AML-193 (cell line): Measurements from ENCODE around the gene RNF181.
"Not testable (repeated sequence)": the region's sequence is repeated elsewhere in the genome, so short reads cannot be mapped to it uniquely, and the experiment has no call there.

Experiments
- DNase-seq, 2 experiments: peaks; one replicate each; lab custom pipeline; 2025; lab: John Stamatoyannopoulos, UW

The RNF181 gene, protein sequence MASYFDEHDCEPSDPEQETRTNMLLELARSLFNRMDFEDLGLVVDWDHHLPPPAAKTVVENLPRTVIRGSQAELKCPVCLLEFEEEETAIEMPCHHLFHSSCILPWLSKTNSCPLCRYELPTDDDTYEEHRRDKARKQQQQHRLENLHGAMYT

DNA sequence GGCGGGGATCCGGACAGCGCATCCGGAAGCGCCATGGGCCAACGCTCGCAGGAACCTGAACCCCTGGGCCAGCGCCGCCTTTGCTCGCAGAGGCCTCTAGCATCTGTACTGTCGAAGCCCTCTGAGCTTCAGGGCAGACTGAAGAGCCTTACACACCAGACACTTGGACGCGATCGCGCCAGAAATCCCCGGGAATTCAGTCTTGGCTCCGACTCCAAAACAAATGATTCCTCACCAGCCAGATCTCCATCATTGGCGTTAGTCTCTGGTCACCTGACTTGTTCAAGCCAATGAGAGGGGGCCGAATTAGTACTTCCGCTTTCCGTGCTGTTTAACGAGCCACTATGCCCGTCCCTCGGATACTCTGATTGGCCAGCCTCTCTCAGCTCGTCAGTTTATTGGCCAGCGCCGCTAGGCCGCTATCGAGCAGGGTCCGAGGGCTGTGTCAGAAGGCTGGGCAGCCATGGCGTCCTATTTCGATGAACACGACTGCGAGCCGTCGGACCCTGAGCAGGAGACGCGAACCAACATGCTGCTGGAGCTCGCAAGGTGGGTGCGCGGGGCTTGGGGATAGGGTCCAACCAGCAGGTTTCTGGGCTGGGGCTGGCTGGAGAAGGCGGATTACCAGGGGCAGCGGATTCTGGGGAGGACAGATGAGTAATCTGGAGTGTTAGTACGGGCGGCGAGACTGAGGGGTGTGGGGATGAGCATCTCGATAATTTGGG is at the start of gene RNF181:
TSS of gene RNF181 (plus strand) at position 445 of the 725 bp plus-strand sequence. CDS start at position 464, 19 bp downstream.
- peak; percentile 97 to 98 for DNase-seq

DNA sequence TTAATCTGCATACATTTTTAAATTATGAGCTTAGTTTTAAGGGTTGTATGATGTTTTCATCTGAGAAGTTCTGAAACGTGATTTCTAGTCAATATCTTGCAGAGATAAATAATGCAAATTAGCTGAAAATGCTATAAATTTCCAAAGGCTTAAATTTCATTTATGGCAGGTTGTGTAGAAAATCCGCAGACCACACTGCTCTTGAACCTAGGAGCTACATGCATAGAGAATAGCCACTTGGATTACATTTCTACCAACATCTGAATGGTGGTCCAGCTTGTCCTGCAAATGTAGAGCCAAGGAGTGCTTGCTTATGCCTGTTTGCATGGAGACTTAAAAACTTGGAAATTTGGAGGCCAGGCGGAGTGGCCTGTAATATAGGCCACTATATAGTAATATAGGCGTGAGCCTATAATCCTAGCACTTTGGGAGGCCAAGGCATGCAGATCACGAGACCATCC is 49.7 kb upstream of the RNF181 start:
- DNase-seq = no peak

DNA sequence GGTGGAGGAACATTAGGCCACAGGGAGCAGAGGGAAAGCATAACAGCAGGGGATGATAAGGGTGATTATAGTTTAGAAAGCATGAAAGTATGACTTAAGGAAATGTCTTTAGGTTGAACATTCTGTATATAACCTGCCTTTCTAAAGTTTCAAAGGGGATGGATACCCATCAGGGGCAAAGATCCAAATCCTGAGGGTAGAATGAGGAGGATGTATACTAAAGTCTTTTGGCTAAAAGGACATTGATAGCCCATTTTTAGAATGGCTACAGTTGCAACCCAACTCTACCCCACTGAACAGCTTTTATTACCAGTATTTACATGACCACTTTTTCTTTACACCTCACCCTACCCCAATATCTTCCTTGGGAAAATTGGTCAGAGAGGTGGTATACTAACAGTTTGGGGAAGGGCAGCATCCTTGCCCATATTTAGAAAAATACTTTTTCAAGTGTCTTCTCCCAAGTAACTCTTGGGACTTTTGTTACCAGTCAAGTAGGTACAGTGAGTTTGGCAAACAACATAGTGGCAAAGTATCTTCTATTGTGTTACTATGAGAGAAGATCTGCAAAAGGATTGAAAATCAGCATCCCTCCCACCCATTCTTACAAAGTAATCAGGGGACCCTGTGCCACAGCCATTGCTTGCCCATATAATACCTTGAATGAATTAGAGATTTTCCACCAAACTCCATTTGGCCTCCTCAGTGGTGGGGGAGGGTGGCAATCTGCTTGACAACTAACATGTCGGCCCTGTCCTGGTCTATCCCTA is 48.3 kb upstream of the RNF181 start:
- DNase-seq = no peak

DNA sequence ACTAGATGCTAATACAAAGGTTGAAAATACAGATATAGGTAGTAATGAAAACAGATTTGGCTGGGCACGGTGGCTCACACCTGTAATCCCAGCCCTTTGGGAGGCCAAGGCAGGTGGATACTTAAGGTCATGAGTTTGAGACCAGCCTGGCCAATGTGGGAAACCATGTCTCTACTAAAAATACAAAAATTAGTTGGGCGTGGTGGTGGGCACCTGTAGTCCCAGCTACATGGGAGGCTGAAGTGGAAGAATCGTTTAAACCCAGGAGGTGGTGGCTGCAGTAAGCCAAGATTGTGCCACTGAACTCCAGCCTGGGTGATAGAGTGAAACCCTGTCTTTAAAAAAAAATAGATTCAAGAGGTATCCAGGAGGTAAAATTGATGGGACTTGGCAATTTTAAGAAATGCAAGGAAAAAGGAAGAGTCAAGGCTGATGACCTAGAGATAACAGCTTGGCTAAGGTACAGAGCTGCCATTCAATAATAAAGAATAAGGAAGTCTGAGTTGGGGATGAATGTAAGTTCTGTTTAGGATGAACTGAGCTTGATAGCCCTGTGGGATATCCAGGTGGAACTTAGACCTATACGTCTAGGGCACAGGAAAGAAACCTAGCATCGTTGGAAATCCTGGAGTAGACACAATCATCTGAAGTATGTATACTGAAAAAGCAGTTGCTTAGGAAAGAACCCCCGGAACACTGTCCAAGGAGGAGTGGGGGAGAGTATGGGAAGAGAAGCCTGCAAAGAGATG is 47.5 kb upstream of the RNF181 start:
- no peak for DNase-seq

DNA sequence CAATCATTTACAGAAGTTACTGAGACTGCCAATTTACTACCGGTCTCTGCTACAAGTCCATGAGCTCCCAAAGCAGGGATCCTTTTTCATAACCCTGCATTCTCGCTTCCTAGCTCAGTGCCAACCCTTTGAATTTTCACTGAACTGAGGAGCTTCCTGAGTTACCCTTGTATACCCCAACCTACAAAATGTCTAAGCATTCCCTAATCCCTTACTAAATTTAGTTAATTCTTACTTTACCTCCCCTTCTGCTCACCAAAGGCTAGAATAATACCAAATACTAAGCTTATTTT is 47.0 kb upstream of the RNF181 start:
- no peak for DNase-seq

DNA sequence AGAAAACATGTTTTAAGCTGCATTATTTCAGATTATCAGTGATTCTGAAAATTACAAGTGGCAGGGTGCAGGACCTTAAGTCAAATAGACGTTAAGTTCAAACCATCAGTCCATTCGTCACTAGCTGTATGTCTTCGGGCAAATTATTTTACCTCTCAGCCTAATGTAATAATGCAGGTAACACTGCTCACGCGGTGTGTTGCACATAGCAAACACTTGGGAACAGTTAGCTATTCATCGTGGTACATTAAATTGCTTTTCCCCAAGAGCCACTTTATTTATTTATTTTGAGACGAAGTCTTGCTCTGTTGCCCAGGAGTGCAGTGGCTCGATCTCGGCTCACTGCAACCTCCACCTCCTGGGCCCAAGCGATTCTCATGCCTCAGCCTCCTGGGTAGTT is 46.5 kb upstream of the RNF181 start:
- DNase-seq = no peak

DNA sequence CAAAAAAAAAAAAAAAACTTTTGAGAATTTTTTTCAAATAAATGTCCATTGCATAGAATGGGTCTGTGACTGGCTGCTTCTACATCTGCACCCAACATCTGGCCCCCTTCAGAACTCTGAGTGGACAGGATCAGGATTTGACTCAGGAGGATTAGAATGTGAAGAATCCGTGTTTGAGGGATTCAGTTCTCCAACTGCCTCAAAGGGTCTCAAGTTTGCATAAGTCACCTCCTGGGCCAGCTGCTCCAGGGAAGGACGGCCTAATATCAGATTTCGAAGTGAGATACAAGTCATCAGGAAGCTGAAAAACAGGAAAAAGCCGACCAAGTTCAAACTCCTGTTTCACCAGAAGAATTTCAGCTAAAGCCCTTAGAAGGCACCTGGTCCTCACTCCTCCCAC is 45.7 kb upstream of the RNF181 start:
- DNase-seq = no peak

DNA sequence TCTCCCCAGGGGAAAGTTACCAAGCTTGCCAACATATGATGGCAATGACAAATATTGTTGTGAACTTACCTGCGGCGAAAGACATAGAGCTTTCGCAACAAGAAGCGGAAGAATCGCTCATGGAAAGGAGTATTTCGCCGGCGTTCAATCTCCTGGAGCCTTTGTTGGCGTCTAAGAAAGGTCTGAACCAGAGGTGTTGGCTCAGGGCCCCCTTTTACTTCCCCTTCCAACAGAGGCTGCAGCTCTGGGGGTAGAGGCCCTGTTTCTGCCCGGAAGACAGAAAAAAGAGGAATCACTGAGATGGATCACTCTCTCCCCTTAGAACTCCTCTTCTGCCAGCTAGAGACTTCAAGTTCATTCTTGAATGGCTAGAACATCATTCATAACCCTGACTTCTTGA is 45.1 kb upstream of the RNF181 start:
- no peak for DNase-seq

DNA sequence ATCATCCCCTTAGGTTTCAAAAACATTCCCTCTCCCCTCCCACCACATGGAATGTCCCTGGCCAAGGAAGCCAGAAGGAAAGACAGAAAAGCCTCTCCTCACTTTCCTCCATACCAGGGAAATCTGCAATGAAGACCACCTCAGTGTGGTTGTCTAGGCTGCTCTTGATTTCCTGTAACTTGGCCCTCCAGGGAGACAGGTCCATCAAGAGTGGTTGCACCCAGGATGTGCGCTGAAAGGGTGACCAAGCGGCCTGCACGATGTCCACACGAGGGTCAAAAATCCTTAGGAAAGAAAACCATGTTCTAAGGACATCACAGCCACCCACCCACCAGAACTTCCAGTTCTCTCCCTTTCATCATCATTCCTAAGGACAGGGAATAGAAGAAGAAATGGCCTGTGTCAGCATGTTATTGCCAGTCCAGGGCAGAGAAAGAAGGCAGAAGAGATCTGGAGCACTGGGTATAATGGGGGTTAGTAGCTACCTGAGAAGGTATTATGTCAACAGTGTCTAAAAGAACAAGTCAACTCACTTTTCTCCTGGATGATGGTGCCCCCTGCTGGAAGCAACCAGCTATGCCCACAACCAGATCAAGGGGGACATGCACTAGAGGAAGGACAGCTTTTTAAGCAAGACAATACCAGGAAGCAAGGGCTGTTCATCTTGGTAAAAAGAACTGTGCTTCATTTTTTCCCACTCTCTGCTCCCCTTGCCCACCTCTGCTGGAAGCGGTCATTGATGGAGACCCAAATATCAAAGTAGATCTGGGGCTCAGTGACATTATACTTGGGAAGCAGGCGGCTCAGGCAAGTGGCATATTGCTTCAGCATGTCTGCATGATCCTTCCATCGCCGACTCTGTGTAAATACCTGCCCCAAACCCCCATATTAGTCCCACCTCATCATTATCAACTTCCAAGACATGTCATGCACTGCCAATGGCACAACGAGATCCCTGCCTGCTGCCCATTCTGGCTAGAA is 43.6 kb upstream of the RNF181 start:
- peak; percentile 75 for DNase-seq

DNA sequence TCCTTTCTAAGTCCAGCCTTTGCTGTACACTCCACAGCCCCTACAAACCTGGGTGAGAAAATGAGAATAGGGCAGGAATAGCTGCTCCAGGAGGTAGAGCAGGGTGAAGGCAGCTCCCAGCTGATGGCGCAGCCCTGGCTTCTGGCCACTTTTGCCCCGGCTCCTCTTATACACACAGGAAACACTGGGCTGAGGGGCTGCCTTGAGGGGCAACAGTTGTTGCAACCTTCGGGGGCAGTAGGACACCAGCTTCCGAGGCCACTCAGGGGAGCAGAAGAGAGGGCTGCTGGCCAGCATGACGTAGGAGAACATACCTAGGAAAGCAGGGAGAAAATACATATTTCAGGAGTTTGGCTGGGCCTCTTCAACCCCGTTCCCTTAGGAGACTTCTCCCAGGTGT is 42.4 kb upstream of the RNF181 start:
- no peak for DNase-seq

DNA sequence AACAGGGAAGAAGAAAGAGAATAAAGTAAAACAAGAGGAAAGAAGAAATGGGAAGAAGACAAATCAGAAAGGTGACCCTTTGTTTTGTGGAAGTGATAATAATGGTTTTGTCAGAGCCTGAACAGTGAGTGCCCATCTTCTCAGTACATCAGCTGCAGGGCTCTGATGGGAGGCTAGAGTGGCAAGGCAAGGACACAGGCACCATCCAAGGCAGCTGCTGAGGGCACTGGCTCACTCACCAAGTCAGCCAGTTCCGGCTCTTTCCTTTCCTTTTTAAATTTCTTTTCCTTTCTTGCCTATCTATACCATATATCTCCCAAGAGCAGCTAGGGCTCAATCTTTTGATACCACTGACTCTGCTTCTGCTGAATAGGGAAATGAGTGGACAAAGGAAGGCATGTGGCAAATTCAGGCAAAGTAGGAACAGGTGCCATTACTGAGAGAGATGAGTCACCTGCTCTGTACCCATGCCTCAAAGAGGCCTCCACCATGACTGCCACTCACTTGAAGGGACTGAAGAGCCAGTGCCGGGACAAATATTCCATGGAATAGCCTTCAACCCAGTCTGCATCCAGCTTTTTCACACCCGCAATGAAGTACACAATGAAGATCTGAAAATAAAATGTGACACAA is 40.4 kb upstream of the RNF181 start:
- no peak for DNase-seq

DNA sequence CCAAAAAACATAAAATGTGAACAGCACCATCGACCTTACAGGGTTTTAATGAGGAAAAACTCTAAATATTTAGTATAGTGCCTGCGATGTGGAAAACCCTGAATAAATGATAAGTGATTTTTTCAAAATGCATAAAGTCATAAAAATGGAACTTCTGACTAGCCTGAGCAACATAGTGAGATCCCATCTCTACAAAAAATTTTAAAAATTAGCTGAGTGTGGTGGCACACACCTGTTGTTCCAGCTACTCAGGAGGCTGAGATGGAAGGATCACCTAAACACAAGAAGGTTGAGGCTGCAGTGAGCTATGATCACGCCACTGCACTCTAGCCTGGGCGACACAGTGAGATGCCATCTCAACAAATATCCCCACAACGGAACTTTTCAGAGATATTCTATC is 38.4 kb upstream of the RNF181 start:
- no peak for DNase-seq

DNA sequence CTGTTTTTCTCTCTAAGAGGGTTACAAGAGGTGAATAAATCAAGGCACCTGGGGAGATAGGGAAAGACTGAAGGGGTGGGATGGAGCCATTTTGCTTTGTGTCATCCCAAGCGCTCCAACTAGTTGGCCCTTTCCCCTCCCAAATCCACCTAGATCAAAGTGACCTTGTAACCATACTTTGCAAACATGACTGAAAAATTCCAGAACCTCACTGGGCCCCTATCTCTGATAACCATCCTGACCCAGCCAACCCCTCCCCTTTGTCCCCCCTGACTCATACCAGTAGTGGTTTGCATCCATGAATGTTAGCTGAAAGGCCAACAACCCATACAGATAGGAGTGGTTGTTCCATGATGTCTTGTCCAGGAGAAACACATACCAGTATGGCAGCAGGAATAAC is 37.4 kb upstream of the RNF181 start:
- no peak for DNase-seq

DNA sequence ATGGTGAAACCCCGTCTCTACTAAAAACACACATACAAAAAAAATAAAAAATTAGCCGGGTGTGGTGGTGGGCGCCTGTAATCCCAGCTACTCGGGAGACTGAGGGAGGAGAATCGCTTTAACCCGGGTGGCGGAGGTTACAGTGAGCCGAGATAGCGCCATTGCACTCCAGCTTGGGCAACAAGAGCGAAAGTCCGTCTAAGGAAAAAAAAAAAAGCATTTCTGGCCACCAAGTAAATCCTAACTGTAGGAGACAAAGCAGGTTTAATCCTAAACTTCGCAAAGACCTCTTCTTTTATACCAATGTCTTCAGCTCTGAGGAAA is 35.2 kb upstream of the RNF181 start:
- not testable (repeated sequence) for DNase-seq

DNA sequence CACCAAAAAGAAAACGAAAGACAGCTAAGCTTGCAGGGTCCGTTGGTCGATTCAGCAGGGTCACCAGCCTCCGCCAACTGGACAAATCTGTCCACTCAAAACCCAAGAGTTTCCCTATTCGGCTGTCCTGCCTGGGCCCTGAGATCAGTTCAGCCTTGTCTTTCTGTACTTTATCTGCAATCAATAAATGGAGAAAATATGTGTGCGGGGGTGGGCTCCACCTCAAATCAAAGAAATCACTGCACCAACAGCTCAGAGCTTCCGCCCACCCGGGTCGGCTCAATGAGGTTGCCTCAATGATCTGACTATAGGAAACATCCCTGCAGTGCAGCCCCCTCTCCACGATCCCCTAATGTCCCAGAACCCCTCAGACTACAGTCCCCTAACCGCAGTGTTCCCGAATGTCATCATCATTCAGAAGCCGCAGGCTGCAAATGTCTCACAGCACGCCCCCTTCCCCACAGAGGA is 34.7 kb upstream of the RNF181 start:
- DNase-seq = no peak

DNA sequence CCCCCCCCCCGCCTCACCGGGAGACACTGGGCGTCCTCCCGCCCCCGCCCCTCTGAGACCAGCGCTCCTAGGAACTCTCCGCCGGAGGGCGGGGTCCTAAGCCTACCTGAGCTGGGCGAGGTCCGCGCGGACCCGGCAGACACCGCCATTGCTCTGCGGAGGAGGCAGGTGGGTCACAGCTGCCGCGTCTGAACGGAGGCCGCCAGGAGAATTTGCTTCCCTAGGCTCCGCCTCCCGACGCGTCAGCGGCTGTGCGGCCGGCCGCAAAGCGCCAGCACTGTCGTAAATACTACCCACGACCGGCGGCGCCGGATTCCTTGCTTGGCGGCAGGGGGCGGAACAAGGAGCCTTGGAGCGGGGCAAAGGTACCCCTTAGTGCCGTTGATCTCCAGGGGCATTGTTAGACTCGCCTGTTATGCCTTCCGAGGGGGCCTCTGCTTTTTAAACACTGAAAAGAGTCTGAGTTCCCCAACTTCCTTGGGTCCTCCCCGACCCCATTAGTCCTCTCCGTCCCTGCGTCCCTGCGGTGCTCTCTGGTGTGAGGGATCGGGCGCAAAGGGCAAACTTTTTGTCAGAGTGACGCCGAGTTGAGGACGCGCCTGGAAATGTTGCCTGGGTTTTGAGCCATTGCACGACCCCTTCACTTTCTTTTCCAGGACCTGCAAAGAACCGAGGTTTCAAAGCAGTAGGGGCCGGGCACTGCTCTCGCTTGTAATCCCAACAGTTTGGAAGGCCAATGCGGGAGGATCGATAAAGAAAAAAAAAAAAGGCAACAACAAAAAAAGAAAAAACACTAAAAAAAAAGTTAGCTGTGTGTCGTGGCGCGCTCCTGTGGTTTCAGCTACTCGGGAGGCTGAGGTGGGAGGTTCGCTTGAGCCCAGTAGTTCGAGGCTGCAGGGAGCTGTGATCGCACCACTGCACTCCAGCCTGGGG is 34.0 kb upstream of the RNF181 start, which contains the start of gene GGCX:
TSS of gene GGCX (minus strand) at position 214 of the 933 bp plus-strand sequence. CDS start at position 149, 65 bp downstream.
- peak; percentile 89 to 95 for DNase-seq

DNA sequence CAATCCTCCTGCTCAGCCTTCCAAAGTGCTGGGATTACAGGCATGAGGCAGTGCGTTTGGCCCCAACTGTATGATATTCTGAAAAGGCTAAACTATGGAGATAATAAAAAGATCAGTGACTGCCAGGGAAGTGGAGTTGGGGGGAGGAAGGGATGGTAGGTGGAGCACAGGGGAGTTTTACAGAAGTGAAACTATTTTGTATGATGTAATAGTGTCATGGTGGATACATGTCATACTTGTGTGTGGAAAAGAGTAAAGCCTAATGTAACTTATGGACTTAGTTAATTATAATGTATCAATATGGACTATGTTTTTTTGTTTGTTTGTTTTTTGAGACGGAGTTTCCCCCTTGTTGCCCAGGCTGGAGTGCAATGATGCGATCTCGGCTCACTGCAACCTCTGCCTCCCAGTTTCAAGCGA is 31.4 kb upstream of the RNF181 start:
- peak; percentile 29 to 35 for DNase-seq

DNA sequence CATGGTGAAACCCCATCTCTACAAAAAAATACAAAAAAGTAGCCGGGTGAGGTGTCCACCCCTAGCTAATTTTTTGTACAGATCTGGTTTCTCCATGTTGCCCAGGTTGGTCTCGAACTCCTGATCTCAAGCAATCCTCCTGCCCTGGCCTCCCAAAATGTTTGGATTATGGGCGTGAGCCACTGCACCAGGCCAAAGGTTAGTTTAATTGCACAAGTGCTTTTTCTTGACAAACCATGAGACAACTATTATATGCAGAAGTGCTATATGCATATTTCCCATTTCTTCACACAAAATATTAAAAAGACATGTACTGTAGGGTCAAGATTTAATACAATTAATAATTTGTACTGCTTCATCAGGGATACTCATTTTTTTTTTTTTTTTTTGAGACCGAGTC is 29.3 kb upstream of the RNF181 start:
- no peak for DNase-seq

DNA sequence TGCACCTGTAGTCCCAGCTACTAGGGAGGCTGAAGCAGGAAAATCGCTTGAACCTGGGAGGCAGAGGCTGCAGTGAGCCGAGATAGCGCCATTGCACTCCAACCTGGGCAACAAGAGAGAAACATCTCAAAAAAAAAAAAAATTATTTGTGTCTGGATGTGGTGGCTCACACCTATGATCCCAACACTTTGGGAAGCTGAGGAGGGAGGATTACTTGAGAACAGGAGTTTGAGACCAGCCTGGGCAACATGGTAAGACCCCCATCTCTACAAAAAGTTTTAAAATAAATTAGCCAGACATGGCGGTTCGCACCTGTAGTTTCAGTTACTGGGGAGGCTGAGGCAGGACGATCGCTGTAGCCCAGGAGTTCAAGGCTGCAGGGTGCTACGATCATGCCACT is 19.8 kb upstream of the RNF181 start:
- DNase-seq = no peak

DNA sequence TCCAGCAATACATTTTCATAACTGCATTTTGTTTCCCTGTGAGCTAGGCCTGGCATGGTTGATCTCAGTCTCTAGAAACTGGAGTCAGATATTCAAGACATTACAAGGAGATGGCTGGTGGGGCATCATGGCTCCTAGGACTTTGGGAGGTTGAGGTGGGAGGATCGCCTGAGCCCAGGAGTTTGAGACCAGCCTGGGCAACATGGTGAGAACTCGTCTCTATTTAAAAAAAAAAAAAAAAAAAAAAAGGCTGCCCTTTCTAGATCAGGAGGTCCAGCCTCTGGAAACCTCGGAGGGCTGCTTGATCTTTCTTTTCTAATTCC is 18.5 kb upstream of the RNF181 start:
- no peak for DNase-seq
